H1 (cell line): ENCODE results near the gene CHAT. TPM values are rescaled to one million over a fixed set of nuclear protein-coding genes. Genes with fewer than 3 reads are reported as not detected.
A peak's percentile ranks its signal among the peaks of the same experiment; 100 is the strongest.

Experiments used
- CTCF ChIA-PET: fragments of 300-600 bp; sonication (Branson Sonifier 250); formaldehyde crosslinking; loops from one replicate; lab custom pipeline; 2021; ENCODE audit not compliant: partially characterized antibody; lab: Charles Lee
- POLR2A ChIA-PET: fragments of 300-600 bp; sonication (Branson Sonifier 250); formaldehyde crosslinking; loops from one replicate; lab custom pipeline; 2021; ENCODE audit warnings: inconsistent platforms; ENCODE audit not compliant: partially characterized antibody; lab: Charles Lee
- DNase-seq, 2 experiments: peaks; one replicate each; pipeline versions ENCODE4 v3.0.0 to v3.0.0-alpha.2; 2010 to 2022; ENCODE audit warnings: low spot score in 2 of 2, low read depth in 1 of 2, mixed read lengths in 1 of 2
- FAIRE-seq: peaks from 2 replicates; lab custom pipeline; 2011; peaks lifted over from hg19 to GRCh38; lab: Jason Lieb, UNC
- H2AFZ ChIP-seq: 2 replicates; pipeline ENCODE4 v1.8.1; 2012; ENCODE audit warnings: low read length, inconsistent platforms
- H2AK5ac ChIP-seq: 2 replicates; pipeline ENCODE4 v1.6.1; 2013; ENCODE audit warnings: low read depth, low read length
- H2BK120ac ChIP-seq: replicated peaks from 2 replicates; pipeline ENCODE3; 2013; ENCODE audit warnings: low read depth, low read length, inconsistent platforms
- H2BK12ac ChIP-seq: 2 replicates; pipeline ENCODE4 v1.6.1; 2013; ENCODE audit warnings: low read depth, low read length
- H2BK15ac ChIP-seq: 2 replicates; pipeline ENCODE4 v1.6.1; 2013; ENCODE audit warnings: low read length
- H2BK20ac ChIP-seq: 2 replicates; pipeline ENCODE4 v1.6.1; 2013; ENCODE audit warnings: low read length
- H2BK5ac ChIP-seq: 2 replicates; pipeline ENCODE4 v1.6.1; 2013; ENCODE audit warnings: low read depth, low read length
- H3K14ac ChIP-seq: 2 replicates; pipeline ENCODE4 v1.6.1; 2013; ENCODE audit warnings: inconsistent platforms; ENCODE audit not compliant: insufficient read length
- H3K18ac ChIP-seq: 2 replicates; pipeline ENCODE4 v1.6.1; 2013; ENCODE audit warnings: low read length; ENCODE audit errors: extremely low read depth
- H3K23ac ChIP-seq: 2 replicates; pipeline ENCODE4 v1.6.1; 2013; ENCODE audit warnings: inconsistent platforms; ENCODE audit not compliant: insufficient read length
- H3K23me2 ChIP-seq: 2 replicates; pipeline ENCODE4 v1.6.1; 2013; ENCODE audit warnings: low read depth, low read length
- H3K27ac ChIP-seq: 2 replicates; pipeline ENCODE4 v1.6.1; 2011; ENCODE audit warnings: low read depth, low read length, inconsistent platforms
- H3K27me3 ChIP-seq, 4 experiments: replicated peaks in 1 of 4; 1 replicate in 1 of 4; 2 replicates in 3 of 4; pipeline versions ENCODE4 v1.6.1 to v1.8.1; 2011 to 2013; ENCODE audit warnings: low read length in 3 of 4, mild to moderate bottlenecking in 3 of 4, inconsistent platforms in 2 of 4, mixed read lengths in 2 of 4, moderate library complexity in 1 of 4; ENCODE audit not compliant: control insufficient read depth in 3 of 4, insufficient read depth in 3 of 4; ENCODE audit errors: extremely low read depth in 1 of 4
- H3K36me3 ChIP-seq, 4 experiments: 2 replicates each; pipeline versions ENCODE4 v1.6.1 to v1.8.1; 2011 to 2013; ENCODE audit warnings: mild to moderate bottlenecking in 4 of 4, low read length in 3 of 4, moderate library complexity in 2 of 4, control low read depth in 1 of 4, inconsistent platforms in 1 of 4; ENCODE audit not compliant: insufficient read depth in 4 of 4, control insufficient read depth in 2 of 4
- H3K4ac ChIP-seq: replicated peaks from 2 replicates; pipeline ENCODE3; 2013; ENCODE audit warnings: low read length, low read depth, mixed read lengths, inconsistent platforms; ENCODE audit not compliant: insufficient read length
- H3K4me1 ChIP-seq, 4 experiments: replicated peaks in 1 of 4; 1 replicate in 1 of 4; 2 replicates in 3 of 4; pipeline versions ENCODE4 v1.6.1 to v1.8.1; 2011 to 2013; ENCODE audit warnings: low read length in 3 of 4, inconsistent platforms in 2 of 4, mixed read lengths in 1 of 4; ENCODE audit not compliant: insufficient read depth in 4 of 4, control insufficient read depth in 3 of 4
- H3K4me2 ChIP-seq, 2 experiments: 2 replicates each; pipeline versions ENCODE4 v1.6.1 to v1.8.1; 2011 to 2013; ENCODE audit warnings: low read depth in 2 of 2, low read length in 2 of 2, control low read depth in 1 of 2, inconsistent platforms in 1 of 2, mild to moderate bottlenecking in 1 of 2; ENCODE audit not compliant: insufficient read depth in 1 of 2
- H3K4me3 ChIP-seq, 4 experiments: fragments of 200-600, 300-600 bp in 1 of 4; sonication (generic), shearing (Covaris generic), sonication (Bioruptor Twin) in 1 of 4; 2 replicates each; pipeline versions ENCODE4 v1.5.1 to v1.8.1; 2011 to 2016; ENCODE audit warnings: low read length in 4 of 4, low read depth in 3 of 4, control low read depth in 2 of 4, inconsistent platforms in 2 of 4, mild to moderate bottlenecking in 2 of 4, mixed read lengths in 1 of 4, moderate library complexity in 1 of 4; ENCODE audit not compliant: insufficient read depth in 2 of 4; ENCODE audit errors: extremely low read depth in 1 of 4
- H3K56ac ChIP-seq: replicated peaks from 2 replicates; pipeline ENCODE3; 2013; ENCODE audit warnings: low read depth, mild to moderate bottlenecking, mixed read lengths, low read length, inconsistent platforms; ENCODE audit not compliant: insufficient read length
- H3K79me1 ChIP-seq: 2 replicates; pipeline ENCODE4 v1.6.1; 2013; ENCODE audit warnings: low read depth, low read length, control low read depth
- H3K79me2 ChIP-seq, 2 experiments: 2 replicates each; pipeline versions ENCODE4 v1.6.1 to v1.8.1; 2012 to 2013; ENCODE audit warnings: low read length in 2 of 2, mild to moderate bottlenecking in 2 of 2, inconsistent platforms in 1 of 2; ENCODE audit not compliant: insufficient read depth in 2 of 2, control insufficient read depth in 1 of 2
- H3K9ac ChIP-seq, 4 experiments: replicated peaks in 1 of 4; 1 replicate in 1 of 4; 2 replicates in 3 of 4; pipeline versions ENCODE4 v1.6.1 to v1.8.1; 2011 to 2013; ENCODE audit warnings: low read depth in 3 of 4, low read length in 3 of 4, control low read depth in 2 of 4, mild to moderate bottlenecking in 2 of 4, moderate library complexity in 2 of 4, inconsistent platforms in 1 of 4; ENCODE audit errors: extremely low read depth in 1 of 4
- H3K9me3 ChIP-seq, 2 experiments: 2 replicates each; pipeline versions ENCODE4 v1.6.1 to v1.8.1; 2012 to 2013; ENCODE audit warnings: mild to moderate bottlenecking in 2 of 2, moderate library complexity in 2 of 2, control low read depth in 1 of 2, inconsistent platforms in 1 of 2, low read depth in 1 of 2, low read length in 1 of 2, mixed read lengths in 1 of 2; ENCODE audit not compliant: insufficient read depth in 2 of 2
- H4K20me1 ChIP-seq, 2 experiments: replicated peaks in 1 of 2; 2 replicates each; pipeline versions ENCODE3 to v1.8.1; 2011 to 2013; ENCODE audit warnings: inconsistent platforms in 2 of 2, low read length in 2 of 2, mild to moderate bottlenecking in 1 of 2; ENCODE audit not compliant: insufficient read depth in 2 of 2, control insufficient read depth in 1 of 2
- H4K5ac ChIP-seq: 2 replicates; pipeline ENCODE4 v1.6.1; 2013; ENCODE audit warnings: low read length, low read depth, mixed read lengths, inconsistent platforms; ENCODE audit not compliant: insufficient read length
- H4K8ac ChIP-seq: 2 replicates; pipeline ENCODE4 v1.8.0; 2013; ENCODE audit warnings: mild to moderate bottlenecking, moderate library complexity, low read length, inconsistent platforms; ENCODE audit not compliant: insufficient read depth; ENCODE audit errors: extremely low read depth
- H4K91ac ChIP-seq: replicated peaks from 2 replicates; pipeline ENCODE3; 2013; ENCODE audit warnings: low read length, mixed read lengths, inconsistent platforms; ENCODE audit not compliant: insufficient read length
- BRCA1 ChIP-seq: IDR thresholded peaks from 2 replicates; pipeline ENCODE4 v1.6.1; 2012; ENCODE audit warnings: low read depth, low read length, improper control_type of control experiment
- CHD1 ChIP-seq: IDR thresholded peaks from 2 replicates; pipeline ENCODE4 v1.6.1; 2012; ENCODE audit warnings: low read depth, low read length, improper control_type of control experiment
- E2F6 ChIP-seq: IDR thresholded peaks from 2 replicates; pipeline ENCODE4 v1.6.1; 2012; ENCODE audit warnings: inconsistent platforms
- HDAC2 ChIP-seq, 2 experiments: fragments of 300-600 bp in 1 of 2; sonication (generic) in 1 of 2; IDR thresholded peaks; 2 replicates each; pipeline ENCODE4 v1.6.1; 2011 to 2012; ENCODE audit warnings: low read depth in 2 of 2, low read length in 2 of 2, mild to moderate bottlenecking in 2 of 2, moderate library complexity in 2 of 2, borderline replicate concordance in 1 of 2, inconsistent platforms in 1 of 2
- MAX ChIP-seq: IDR thresholded peaks from 2 replicates; pipeline ENCODE4 v1.6.1; 2012; ENCODE audit warnings: inconsistent platforms
- PHF8 ChIP-seq: fragments of 200-600 bp; sonication (generic); conservative IDR thresholded peaks from 2 replicates; pipeline ENCODE4 v1.7.1; 2012; ENCODE audit warnings: low read depth, mild to moderate bottlenecking, inconsistent platforms, low read length, moderate library complexity
- SAP30 ChIP-seq: fragments of 300-600 bp; sonication (generic); IDR thresholded peaks from 2 replicates; pipeline ENCODE4 v1.7.1; 2012; ENCODE audit warnings: low read length, moderate library complexity, mild to moderate bottlenecking, inconsistent platforms; ENCODE audit not compliant: insufficient read depth, insufficient replicate concordance
- SIX5 ChIP-seq: IDR thresholded peaks from 2 replicates; pipeline ENCODE4 v1.6.1; 2011; ENCODE audit warnings: mild to moderate bottlenecking, low read depth, low read length
- USF2 ChIP-seq: IDR thresholded peaks from 2 replicates; pipeline ENCODE4 v1.6.1; 2011; ENCODE audit warnings: low read length, improper control_type of control experiment
- YY1 ChIP-seq: IDR thresholded peaks from 2 replicates; pipeline ENCODE4 v1.6.1; 2011; ENCODE audit warnings: low read depth, mild to moderate bottlenecking, low read length
- WGBS, 2 experiments: shearing (Covaris generic) in 1 of 2; methylation state at CpG; one replicate each; pipeline versions ENCODE4 v1.1.6 to v1.1.7; 2013 to 2015; ENCODE audit warnings: low lambda C conversion rate in 2 of 2, mixed read lengths in 2 of 2, inconsistent platforms in 1 of 2, low coverage in 1 of 2, missing lambda C conversion rate in 1 of 2; ENCODE audit not compliant: insufficient replicate concordance in 2 of 2, insufficient coverage in 1 of 2, insufficient read length in 1 of 2; ENCODE audit errors: extremely low coverage in 1 of 2, missing lambda C conversion rate in 1 of 2; 5-methylcytosine and 5-hydroxymethylcytosine counted together
- polyA plus RNA-seq, 7 experiments: library from polyadenylated mRNA; depleted of rRNA in 3 of 7; stranded (reverse) in 5 of 7; unstranded in 2 of 7; fragments of >200 nt in 5 of 7; fragments of 200-250 nt in 2 of 7; gene quantifications; 1 replicate in 5 of 7; 2 replicates in 1 of 7; 4 replicates in 1 of 7; pipeline versions ENCODE4 v1.2.1 to v1.2.3, GENCODE V29; 2011 to 2013; ENCODE audit warnings: missing spikeins in 2 of 7, mixed read lengths in 2 of 7
- total RNA-seq: library from RNA; stranded (reverse); fragmentation: NEBNext Ultra II Directional; extraction: Animal tissue kit (Norgen Biotek cat#: 25700); gene quantifications from 2 replicates; pipeline ENCODE4 v1.2.1, GENCODE V29; 2021

The CHAT gene
- total and polyA plus RNA-seq, 2 of the 8 experiments (the other 6 are each of a cell fraction or from before 2014, with no cell fraction given), result not detected

- Histone ChIP-seq H3K36me3 (no peaks in the 10 kb centered on the region), H2BK5ac (no peak within 1 kb of the TSS), H4K91ac (peak within 1 kb of the TSS; percentile 77), H3K56ac (no peak within 1 kb of the TSS), H3K14ac (no peak within 1 kb of the TSS), H3K27me3 (peaks cover 9 to 46% (median 32%) of the 10 kb centered on the region in 4 experiments), H3K9me3 (no peaks in the 10 kb centered on the region), H2BK20ac (no peak within 1 kb of the TSS), H4K20me1 (no peaks in the 10 kb centered on the region), H2BK12ac (peak within 1 kb of the TSS; percentile 53; the same call in 1 of the 2 replicates), H3K79me1 (no peaks in the 10 kb centered on the region), H3K18ac (peak within 1 kb of the TSS; percentile 43; the same call in 1 of the 2 replicates), H3K23ac (no peak within 1 kb of the TSS), H3K9ac (no peak within 1 kb of the TSS; a peak in 1 of 7 replicates), H3K4me1 (peaks cover 0 to 3% (median 0%) of the 10 kb centered on the region in 4 experiments; a peak in 2 of 7 replicates), H2AK5ac (0 out of 2 replicates have a peak within 1 kb of the TSS, but pooled peaks have one; percentile 47), H2BK120ac (no peak within 1 kb of the TSS), H3K23me2 (peaks cover 5% of the 10 kb centered on the region), H3K79me2 (no peaks in the 10 kb centered on the region), H3K27ac (no peak within 1 kb of the TSS), H3K4ac (no peak within 1 kb of the TSS), H2BK15ac (no peak within 1 kb of the TSS; the same call in 1 of the 2 replicates), H2AFZ (peak within 1 kb of the TSS; percentile 71; the same call in 1 of the 2 replicates), H4K8ac (no peak within 1 kb of the TSS), H4K5ac (no peak within 1 kb of the TSS), H3K4me2 (peak within 1 kb of the TSS; percentile 85 to 92), H3K4me3 (peak within 1 kb of the TSS; percentile 42 to 61 (median 55))
- peak; percentile 24 for FAIRE-seq
- ChIA-PET POLR2A (interaction anchor here (0.9 to 1.4 kb wide), 2 partner anchors 8 to 11 kb away, joined by 3 read pairs; no protein-coding TSS in a partner anchor), CTCF (interaction anchor here (0.9 to 1.5 kb wide), 2 partner anchors 92 to 101 kb away, joined by 3 read pairs; no protein-coding TSS in a partner anchor)
- DNase-seq, result peak; percentile 33 to 83
- 9% methylated on average over 36 of the region's 36 CpGs; no CpG with 5 or more reads in 1 of the 2 experiments for WGBS, 2 experiments
- TF ChIP-seq YY1, result 0 out of 2 replicates have a peak, but pooled peaks have one; percentile 30
- TF ChIP-seq USF2, result peak; percentile 89
- TF ChIP-seq SIX5, result no peak
- TF ChIP-seq CHD1, result no peak
- TF ChIP-seq HDAC2 (IDR thresholded peaks at IDR 0.05; ENCODE audit: borderline replicate concordance in 1 of 2, low read depth in 2 of 2, low read length in 2 of 2), result 0 out of 4 replicates have a peak, but pooled peaks of 1 of the 2 experiments have one; percentile 51
- TF ChIP-seq BRCA1, result no peak
- TF ChIP-seq MAX, result peak; percentile 85
- no peak for TF ChIP-seq SAP30
- TF ChIP-seq E2F6, result peak; percentile 73; the same call in 1 of the 2 replicates
- peak; percentile 43; the same call in 1 of the 2 replicates for TF ChIP-seq PHF8
Observed at GRCh38 chr10:49679480-49679893, 65.7 kb downstream of the CHAT start, which contains the start of gene C10orf53. TSS of gene C10orf53 (plus strand) at chr10:49679651. CDS start at chr10:49679698, 47 bp downstream.
